T follicular helper cell (primary cell): ENCODE data around the gene RALBP1.

Source experiments
- DNase-seq: peaks from one replicate; pipeline ENCODE4 v3.0.0-alpha.2; 2020; ENCODE audit warnings: low read depth

The RALBP1 gene

GRCh38 chr18:9507565-9508088 lies 32.3 kb downstream of the RALBP1 start:
- no peak for DNase-seq

GRCh38 chr18:9508446-9509025 lies 33.2 kb downstream of the RALBP1 start:
- no peak for DNase-seq

- no peak for DNase-seq
Measured at GRCh38 chr18:9513971-9514512, 38.7 kb downstream of the RALBP1 start.

DNA sequence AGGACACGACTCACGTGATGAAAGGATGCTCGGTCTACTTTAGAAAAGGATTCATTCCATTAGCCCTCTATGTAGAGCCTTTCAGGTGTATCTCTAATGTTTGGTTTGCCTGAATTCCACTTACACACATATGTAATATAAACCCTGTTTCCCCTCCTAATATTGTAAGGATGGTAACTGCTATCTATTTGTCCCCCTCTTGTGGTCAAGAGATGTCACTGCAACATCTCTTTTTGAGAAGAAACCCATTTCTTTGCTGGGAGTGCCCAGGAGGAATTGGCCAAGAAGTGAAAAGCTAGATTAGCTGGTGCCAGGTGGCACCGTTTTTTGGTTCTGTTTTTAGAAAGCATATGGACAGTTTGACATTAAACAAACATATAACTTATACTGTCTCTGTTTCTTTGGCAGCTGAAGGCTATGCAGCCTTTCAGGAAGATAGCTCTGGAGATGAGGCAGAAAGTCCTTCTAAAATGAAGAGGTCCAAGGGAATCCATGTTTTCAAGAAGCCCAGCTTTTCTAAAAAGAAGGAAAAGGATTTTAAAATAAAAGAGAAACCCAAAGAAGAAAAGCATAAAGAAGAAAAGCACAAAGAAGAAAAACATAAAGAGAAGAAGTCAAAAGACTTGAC lies 41.2 kb downstream of the RALBP1 start:
- peak; percentile 3 for DNase-seq

DNA sequence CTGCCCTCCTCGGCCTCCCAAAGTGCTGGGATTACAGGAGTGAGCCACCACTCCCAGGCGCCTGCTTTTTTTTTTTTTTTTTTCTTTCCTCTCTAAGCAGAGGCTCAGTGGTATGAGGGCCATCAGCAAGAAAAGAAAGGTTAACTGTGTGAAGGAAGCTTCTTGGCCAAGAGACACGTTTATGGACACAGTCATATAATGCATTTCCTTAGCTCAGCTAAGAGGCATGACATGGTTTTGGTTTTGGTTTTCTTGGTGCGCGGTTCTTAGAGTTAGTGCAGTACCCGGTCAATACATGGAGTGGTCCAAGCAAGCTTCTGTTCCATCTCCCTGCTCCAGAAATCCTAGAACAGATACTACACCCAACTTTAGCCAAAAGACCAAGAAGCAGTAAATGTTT lies 42.6 kb downstream of the RALBP1 start:
- DNase-seq, result no peak

- no peak for DNase-seq
Measured at GRCh38 chr18:9519399-9519798, 44.1 kb downstream of the RALBP1 start.

GRCh38 chr18:9520666-9521065 lies 45.4 kb downstream of the RALBP1 start:
- no peak for DNase-seq

DNA sequence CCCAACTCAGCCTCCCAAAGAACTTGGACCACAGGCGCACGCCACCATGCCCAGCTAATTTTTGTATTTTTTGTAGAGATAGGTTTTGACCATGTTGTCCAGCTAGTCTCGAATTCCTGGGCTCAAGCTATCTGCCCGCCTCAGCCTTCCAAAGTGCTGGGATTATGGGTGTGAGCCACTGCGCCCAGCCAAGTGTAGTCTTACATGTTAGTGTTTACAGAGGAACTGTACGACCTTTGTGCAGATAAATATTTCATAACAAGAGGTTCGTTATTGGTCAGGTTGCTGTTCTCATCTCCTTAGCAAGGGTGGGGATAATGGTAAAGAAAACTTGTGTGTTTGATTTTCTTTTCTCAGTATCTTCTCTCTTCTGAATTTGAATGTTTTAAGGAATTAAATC lies 46.5 kb downstream of the RALBP1 start:
- no peak for DNase-seq

- no peak for DNase-seq
Measured at GRCh38 chr18:9522952-9523351, 47.6 kb downstream of the RALBP1 start.

DNA sequence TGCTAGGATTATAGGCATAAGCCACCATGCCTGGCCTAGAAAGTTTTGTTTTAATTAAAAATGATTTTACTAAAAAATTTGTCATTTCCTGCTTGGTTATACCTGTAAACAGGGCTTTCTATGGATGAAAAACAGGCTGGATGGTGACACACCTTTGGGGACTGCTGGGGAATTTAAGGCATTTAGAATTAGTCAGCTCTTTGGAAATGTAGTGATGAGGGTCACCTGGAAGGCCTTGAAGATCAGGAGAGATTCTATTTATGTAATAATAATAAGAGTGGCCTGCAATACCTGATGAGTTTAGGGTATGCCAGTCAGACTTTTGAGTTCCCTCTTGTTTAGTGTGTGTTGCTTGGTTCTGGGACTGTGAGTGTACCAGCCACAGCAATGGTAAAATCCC lies 51.1 kb downstream of the RALBP1 start:
- DNase-seq, result no peak

DNA sequence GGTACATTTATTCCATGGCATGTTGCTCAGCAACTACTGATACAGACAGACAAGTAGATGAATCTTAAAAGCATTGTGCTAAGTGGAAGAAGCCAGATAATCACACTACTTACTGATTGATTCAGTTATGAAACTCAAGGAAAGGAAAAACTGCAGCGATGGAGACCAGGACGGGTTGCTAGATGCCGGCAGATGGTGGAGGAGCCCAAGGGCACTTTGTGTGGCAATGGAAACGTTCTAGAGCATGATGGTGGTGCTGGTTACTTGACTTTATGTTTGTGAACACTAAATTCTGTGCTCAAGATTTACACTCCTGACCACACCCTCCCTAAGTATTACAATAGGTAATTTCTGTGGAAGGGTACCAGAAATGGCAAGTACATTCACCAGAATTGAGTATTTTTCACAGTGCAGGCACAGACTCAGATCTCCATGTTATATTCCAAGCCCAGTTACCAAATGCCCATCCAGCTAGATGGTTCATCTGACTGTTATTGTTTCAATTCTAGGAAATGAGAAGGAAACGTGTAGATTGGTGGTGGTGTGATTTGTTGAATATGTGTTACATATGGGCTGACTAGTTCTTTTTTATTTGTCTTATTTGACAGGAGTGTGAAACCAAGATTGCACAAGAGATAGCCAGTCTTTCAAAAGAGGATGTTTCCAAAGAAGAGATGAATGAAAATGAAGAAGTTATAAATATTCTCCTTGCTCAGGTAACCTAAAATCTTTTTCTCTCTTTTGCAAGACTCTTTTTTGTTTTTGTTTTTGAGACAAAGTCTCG lies 55.1 kb downstream of the RALBP1 start:
- DNase-seq, result no peak

DNA sequence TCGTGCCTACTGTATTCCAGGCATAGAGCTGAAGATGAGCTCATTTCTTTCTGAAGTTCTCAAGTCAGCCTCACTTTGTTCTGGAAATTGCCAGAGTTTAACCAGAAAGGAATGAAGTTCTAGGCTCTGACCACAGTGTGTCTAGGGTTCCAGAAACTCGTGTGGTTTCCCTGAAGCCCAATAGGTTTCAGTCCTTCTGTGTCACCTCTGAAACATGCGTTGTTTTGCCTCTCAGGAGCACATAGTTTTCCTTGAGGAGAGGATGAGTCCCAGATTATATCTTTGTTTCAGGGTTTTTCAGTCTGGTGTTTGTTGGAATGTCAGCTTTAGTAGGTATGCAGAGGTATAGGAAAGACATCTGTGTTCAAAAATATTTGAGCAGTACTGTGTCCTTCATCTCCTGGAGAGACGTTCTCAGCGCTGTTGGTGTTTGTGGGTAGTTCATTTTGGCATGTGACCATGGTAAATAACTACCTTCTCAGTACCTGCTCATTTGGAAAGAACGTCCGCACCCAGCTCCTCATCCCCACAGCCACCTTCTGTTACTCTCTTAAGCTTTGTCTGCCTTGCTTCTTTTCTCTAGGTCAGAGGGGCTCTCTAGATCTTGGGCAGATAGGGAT lies 56.6 kb downstream of the RALBP1 start:
- DNase-seq, result no peak

- DNase-seq, result no peak
Measured at GRCh38 chr18:9534844-9535243, 59.5 kb downstream of the RALBP1 start.

- no peak for DNase-seq
Measured at GRCh38 chr18:9535430-9535991, 60.2 kb downstream of the RALBP1 start.

DNA sequence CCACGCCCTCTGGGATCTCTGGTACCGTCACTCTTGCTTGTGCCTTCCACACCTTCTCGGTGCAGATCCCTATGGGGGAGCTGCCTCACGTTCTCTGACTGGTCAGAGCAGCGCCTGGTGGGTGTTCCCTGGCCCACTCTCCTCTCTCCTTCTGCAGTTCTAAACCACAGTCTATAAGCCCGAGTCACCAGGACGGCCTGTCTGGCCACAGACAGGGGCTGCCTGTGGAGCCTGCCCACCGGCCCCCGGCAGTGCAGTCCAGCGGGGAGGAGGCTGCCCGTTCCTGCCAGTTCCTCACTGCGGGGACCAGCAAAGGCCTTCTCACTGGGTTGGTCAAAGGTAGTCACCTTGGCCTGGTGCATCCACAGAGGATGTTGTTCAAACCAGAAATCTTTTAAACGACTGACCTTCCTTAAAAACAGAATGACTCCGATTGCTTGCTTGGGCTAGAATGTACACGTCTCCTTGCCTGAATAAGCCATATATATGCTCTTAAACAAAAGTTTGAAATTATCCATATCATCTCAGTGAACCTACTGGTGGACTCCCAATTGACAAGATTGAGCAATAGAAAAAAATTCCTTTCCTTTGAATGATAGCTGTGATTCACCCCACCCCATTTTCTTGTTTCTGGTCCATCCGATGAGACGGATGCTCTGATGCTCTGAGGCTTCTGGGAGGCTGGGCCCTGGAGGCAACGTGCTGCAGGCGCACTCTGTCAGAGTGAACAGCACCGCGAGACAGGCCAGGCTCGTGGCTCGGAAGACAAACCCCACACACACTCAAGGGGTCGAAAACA lies 61.2 kb downstream of the RALBP1 start:
- DNase-seq, result no peak

DNA sequence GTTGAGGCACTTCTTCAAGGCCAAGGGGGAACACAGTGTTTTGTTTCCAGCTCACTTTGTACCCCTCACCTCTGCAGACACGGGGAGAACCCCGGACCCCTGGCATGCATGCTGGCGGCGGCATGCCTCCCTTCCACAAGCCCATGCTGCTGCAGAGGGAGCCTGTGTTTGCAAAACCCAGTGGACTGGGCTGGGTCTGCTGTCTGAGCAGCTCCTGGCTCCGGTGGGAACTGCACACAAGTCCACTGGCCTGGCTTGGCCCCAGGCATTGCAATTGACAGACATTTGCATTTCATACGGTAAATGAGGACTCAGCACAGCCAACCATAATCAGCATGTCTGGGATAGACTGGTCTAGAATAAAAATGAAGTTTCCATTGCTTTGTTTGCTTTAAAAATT lies 62.4 kb downstream of the RALBP1 start:
- DNase-seq, result no peak

DNA sequence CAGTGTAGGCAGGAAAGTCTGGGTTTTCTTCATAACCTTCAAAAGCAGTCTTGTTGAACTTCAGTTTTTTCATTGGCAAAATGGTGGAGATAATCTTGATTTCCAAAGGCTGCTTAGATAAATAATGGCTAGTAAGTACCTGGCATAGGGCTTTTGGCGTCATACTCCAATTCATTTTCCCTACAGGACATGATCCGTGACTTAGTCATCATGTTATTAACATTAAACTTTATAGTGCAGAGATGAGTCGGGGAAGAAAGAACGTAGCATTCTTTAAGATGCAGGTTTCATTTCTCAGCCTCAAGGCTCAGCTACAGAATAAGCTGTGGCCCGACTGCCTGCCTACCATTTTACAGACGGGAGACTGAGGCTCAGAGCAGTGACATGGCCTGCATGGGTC lies 64.0 kb downstream of the RALBP1 start:
- no peak for DNase-seq

DNA sequence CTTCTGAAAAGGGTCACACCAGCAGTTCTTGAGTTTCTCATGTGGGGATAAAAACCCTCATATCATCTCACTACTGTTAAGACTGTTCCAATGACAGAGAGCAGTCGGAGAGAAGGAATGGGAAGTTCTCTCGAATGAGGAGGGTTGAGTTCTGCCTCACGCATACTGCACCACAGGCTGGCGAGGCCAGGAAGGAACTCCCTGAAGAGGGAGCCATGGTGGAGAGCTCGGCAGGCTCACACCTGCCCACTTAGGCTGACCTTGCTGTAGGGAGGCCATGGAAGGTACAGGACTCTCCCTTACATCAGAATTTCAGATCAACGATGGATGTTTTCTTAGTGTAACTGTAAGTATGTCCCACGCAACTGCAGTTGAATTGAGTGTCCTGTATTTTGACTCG lies 64.6 kb downstream of the RALBP1 start:
- no peak for DNase-seq

- no peak for DNase-seq
Measured at GRCh38 chr18:9542924-9543323, 67.6 kb downstream of the RALBP1 start.

DNA sequence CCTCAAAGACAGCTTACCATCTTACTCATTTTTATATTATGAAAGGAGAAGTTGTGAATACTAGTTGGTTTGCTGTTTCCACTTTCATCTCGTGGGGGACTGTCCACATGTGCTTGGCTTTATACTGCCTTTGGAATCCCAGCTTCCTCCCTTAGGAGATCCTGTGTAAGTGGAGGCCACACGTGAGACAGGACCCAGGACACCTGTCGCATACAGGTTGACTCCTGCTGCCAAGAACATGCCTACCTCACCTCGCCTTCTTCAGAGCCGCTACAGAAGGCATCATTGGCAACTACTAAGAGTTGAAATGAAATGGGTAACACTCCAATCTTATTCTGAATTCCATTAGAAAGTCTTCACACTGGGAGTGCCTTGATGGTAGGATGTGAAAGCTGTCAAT lies 69.7 kb downstream of the RALBP1 start:
- DNase-seq, result no peak

GRCh38 chr18:9546468-9546867 lies 71.2 kb downstream of the RALBP1 start:
- DNase-seq, result no peak
